HFFc6 (cell line): ENCODE measurements around the gene KNSTRN. TPM values are rescaled to one million over a fixed set of nuclear protein-coding genes. Genes with fewer than 3 reads are reported as not detected.

Source experiments
- DNase-seq: peaks from one replicate; pipeline ENCODE4 v3.0.0-alpha.2; 2018
- H3K27ac Mint-ChIP-seq: 2 replicates; pipeline ENCODE4 v1.8.0; 2020; ENCODE audit warnings: mild to moderate bottlenecking, mixed read lengths
- H3K27me3 Mint-ChIP-seq: 2 replicates; pipeline ENCODE4 v1.8.0; 2021; ENCODE audit warnings: mild to moderate bottlenecking, moderate library complexity, mixed read lengths; ENCODE audit not compliant: insufficient read depth
- H3K36me3 Mint-ChIP-seq: 2 replicates; pipeline ENCODE4 v1.8.0; 2021; ENCODE audit warnings: low read depth, mixed read lengths
- H3K4me1 Mint-ChIP-seq: 2 replicates; pipeline ENCODE4 v1.8.0; 2020; ENCODE audit warnings: low read depth, mixed read lengths
- H3K4me3 Mint-ChIP-seq: 2 replicates; pipeline ENCODE4 v1.8.0; 2020; ENCODE audit warnings: mild to moderate bottlenecking, moderate library complexity, mixed read lengths
- H3K9me3 Mint-ChIP-seq: 2 replicates; pipeline ENCODE4 v1.8.0; 2020; ENCODE audit warnings: mild to moderate bottlenecking, mixed read lengths
- total RNA-seq, 6 experiments: library from RNA; stranded (reverse); fragmentation: NEBNext Ultra II Directional; extraction: Animal tissue kit (Norgen Biotek cat#: 25700); gene quantifications; 2 replicates in 1 of 6; 3 replicates in 5 of 6; pipeline ENCODE4 v1.2.3, GENCODE V29; 2021
- TF ChIP-seq, protein P1 (sequence below): fragments of 200-600 bp; sonication (generic); IDR thresholded peaks from 2 replicates; pipeline ENCODE4 v1.5.0; 2021; ENCODE audit warnings: antibody characterized with exemption, mild to moderate bottlenecking

The KNSTRN gene
- total RNA-seq, 6 experiments from 2014 or later, result 26.2 to 49.7 (median 47.5) TPM

DNA sequence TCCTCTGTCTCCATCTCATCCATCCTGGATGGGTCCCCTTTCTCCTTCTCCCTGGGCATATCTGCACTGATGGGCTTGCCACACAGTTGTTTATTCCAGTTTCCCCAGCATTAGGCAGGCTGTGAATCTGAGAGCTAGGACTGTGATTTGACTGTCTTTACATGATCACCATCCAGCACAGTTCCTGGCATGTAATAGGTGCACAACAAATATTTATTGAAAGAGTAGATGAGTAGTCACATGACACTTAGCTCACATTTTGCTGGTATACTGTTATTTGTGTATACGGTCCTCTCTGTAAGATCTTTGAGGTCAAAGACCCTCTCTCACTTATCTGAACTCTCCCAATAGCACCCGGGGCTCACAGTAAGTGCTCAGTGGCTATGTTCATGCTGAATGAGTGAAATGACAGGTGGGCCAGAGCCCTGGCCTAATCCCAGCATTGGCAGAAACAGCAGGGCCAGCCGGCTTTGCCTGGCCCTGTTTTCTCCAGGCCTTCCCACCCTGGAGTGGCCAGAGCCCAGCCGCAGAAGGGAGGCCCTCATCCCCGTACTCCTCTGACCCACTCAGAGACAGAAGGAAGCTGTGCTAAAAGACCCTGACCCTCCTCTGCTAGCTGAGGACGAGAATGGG is 42.1 kb downstream of the KNSTRN start:
- TF ChIP-seq, protein P1, sequence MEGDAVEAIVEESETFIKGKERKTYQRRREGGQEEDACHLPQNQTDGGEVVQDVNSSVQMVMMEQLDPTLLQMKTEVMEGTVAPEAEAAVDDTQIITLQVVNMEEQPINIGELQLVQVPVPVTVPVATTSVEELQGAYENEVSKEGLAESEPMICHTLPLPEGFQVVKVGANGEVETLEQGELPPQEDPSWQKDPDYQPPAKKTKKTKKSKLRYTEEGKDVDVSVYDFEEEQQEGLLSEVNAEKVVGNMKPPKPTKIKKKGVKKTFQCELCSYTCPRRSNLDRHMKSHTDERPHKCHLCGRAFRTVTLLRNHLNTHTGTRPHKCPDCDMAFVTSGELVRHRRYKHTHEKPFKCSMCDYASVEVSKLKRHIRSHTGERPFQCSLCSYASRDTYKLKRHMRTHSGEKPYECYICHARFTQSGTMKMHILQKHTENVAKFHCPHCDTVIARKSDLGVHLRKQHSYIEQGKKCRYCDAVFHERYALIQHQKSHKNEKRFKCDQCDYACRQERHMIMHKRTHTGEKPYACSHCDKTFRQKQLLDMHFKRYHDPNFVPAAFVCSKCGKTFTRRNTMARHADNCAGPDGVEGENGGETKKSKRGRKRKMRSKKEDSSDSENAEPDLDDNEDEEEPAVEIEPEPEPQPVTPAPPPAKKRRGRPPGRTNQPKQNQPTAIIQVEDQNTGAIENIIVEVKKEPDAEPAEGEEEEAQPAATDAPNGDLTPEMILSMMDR, result no peak
- Mint-ChIP-seq H3K9me3 (no peaks in the 10 kb centered on the region), H3K27me3 (peaks cover 15% of the 10 kb centered on the region), H3K4me1 (peaks cover 11% of the 10 kb centered on the region), H3K4me3 (no peak overlapping the region), H3K36me3 (no peaks in the 10 kb centered on the region), H3K27ac (no peak overlapping the region)
- no peak for DNase-seq

DNA sequence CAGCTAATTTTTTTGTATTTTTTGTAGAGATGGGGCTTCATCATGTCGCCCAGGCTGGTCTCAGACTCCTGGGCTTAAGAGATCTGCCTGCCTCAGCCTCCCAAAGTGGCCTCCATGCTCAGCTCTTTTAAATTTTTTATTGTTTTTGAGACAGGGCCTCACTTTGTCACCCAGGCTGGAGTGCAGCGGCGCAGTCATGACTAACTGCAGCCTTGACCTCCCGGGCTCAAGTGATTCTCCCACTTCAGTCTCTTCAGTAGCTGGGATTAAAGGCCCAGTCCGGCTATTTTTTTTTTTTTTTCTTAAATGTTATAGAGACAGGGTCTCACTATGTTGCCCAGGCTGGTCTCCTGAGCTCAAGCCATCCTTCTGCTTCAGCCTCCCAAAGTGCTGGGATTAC is 43.2 kb downstream of the KNSTRN start:
- Mint-ChIP-seq H3K36me3 (no peaks in the 10 kb centered on the region), H3K9me3 (no peaks in the 10 kb centered on the region), H3K4me1 (peaks cover 17% of the 10 kb centered on the region), H3K4me3 (no peak overlapping the region), H3K27me3 (peaks cover 22% of the 10 kb centered on the region), H3K27ac (no peak overlapping the region)
- TF ChIP-seq, protein P1, result no peak
- DNase-seq, result no peak

DNA sequence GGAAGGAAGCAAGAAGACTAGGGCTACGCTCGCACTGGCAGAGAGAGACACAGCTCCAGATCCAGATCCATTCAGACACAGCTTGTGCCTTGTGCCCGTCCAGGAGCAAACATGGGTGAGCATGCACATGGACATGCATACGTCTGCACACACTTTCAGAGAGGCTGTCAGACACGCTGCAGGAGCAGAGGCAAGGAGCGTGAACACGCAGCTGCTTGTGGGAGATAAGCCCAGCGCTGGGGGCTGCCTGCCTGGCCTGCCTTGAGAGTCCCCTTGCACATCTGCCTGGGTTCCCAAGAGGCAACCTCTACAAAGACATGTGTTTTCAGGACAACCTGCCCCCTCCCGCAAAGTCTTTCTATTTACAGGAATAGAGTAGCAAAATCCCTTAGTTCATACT is 44.7 kb downstream of the KNSTRN start:
- H3K9me3 Mint-ChIP-seq, result no peaks in the 10 kb centered on the region
- no peak overlapping the region for H3K4me3 Mint-ChIP-seq
- H3K27ac Mint-ChIP-seq, result no peak overlapping the region
- H3K36me3 Mint-ChIP-seq, result no peaks in the 10 kb centered on the region
- no peak for DNase-seq
- peaks cover 6% of the 10 kb centered on the region; the same call in 1 of the 2 replicates for H3K4me1 Mint-ChIP-seq
- TF ChIP-seq, protein P1, result no peak
- H3K27me3 Mint-ChIP-seq, result peaks cover 22% of the 10 kb centered on the region

DNA sequence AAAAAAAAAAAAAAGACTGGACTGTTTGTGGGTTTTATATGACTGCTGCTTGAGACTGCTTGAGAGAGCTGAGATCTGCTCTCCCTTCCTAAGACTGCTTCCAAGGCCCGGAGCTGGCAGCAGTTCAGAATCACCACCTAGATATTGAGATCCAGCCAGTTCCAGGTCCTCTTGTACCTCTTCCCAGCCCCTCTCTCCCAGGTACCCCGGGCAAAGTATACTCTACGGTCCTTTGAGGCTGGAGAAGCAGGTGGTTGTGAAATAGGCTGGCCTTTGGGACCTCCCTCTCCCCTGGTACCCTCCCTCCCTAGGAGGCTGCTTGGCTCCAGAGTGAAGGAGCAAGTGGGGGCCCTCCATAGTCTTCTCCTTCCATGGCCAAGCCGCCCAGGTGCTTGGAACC is 45.7 kb downstream of the KNSTRN start:
- H3K27me3 Mint-ChIP-seq, result peaks cover 27% of the 10 kb centered on the region
- TF ChIP-seq, protein P1, result no peak
- no peak overlapping the region for H3K27ac Mint-ChIP-seq
- peaks cover 6% of the 10 kb centered on the region; the same call in 1 of the 2 replicates for H3K4me1 Mint-ChIP-seq
- no peak overlapping the region for H3K4me3 Mint-ChIP-seq
- H3K9me3 Mint-ChIP-seq, result no peaks in the 10 kb centered on the region
- no peaks in the 10 kb centered on the region for H3K36me3 Mint-ChIP-seq
- DNase-seq, result no peak

DNA sequence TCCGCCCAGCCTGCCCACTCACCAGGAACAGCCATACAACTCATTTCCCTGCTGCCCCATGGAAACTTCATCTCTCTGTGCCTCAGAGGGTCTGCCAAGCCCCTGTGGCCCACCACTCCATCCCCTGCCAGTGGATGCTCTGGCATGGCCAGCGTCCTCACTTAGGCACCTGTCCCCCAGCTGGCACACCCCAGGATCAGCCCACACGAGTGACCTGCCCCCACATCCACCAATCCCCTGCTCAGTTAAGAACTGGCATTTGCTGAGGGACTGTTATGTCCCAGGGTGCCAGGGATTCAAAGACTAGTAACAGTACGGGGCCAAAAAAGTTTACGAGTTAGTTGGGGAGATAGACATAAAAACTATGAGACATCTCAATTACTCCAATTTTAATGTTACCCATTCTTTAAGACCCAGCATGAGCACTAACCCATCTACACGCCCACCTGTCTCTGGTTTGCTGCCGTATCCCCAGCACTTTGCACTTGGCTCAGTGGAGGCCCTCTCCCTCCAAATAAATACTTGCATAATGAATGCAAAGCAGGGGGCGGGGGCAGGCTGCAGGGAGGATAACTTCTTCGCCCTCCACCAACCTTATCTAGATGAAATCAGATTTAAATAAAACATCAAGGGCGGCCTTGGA is 46.7 kb downstream of the KNSTRN start:
- TF ChIP-seq, protein P1, result no peak

More for the DNA sequence above, 46.7 kb downstream of the KNSTRN start:
- no peaks in the 10 kb centered on the region for H3K9me3 Mint-ChIP-seq
- no peak overlapping the region for H3K4me3 Mint-ChIP-seq
- peaks cover 6% of the 10 kb centered on the region; the same call in 1 of the 2 replicates for H3K4me1 Mint-ChIP-seq
- DNase-seq, result no peak
- H3K27ac Mint-ChIP-seq, result no peak overlapping the region
- peaks cover 27% of the 10 kb centered on the region for H3K27me3 Mint-ChIP-seq
- H3K36me3 Mint-ChIP-seq, result no peaks in the 10 kb centered on the region
